Measurements from ENCODE around the gene CACNB3. TPM values are rescaled to one million over a fixed set of nuclear protein-coding genes. Genes with fewer than 3 reads are reported as not detected.

Gene CACNB3
- total and polyA plus RNA-seq, 4 donors = 8.3 to 33.1 (median 11.1) TPM

DNA sequence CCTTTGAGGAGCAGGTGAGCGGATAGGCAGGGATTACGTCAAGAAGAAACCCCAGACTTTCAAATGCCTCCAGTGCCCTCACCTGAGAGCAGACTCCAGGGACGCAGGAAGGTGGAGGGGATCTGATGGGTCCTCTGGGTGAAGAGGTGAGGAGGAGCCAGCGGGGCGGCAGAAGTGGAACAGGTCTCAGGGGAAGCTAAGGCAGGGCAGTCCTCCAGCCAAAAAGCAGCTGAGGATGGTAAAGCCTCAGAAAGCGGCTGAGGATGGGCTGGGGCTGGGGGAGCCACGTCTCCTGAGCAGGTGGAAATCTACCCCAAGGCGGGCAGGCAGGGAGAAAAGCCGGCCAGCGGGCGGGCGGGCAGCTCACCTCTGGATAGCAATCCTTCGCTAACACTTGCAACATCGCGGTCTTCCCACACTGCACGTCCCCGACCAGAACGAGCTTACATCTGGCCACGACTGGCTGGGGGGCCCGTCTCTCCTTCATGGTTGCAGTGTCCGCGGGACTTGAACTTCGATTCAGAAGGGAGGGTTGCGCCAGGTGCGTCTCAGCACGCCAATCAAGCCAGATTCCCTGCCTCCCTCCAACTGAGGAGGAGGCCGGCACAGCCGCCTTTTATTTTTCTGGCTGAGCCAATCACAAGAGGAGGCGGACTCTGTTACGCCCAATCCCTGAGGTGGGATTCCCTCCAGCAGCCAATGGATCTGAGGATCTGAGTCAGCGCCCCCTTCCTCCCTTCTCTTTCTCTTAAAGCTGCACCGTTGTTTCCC is 47.2 kb downstream of the CACNB3 start, which contains the start of gene RND1:
Gene RND1, minus strand, starts transcription at position 590 of the 771 bp plus-strand sequence. Its CDS starts 103 bp downstream, at position 487.
- Histone ChIP-seq H3K4me1 (ENCODE audit: control insufficient read depth in 5 of 5, insufficient read depth in 5 of 5, low read length in 5 of 5) (peaks cover 0 to 17% (median 0%) of the 10 kb centered on the region in 5 donors), H3K9me3 (ENCODE audit: control insufficient read depth in 4 of 4, insufficient read depth in 3 of 4, low read length in 3 of 4) (no peaks in the 10 kb centered on the region), H3K27ac (ENCODE audit: low read depth in 1 of 2, low read length in 1 of 2) (peak within 1 kb of the TSS in 1 of 2 donors; percentile 27), H3K9ac (ENCODE audit: insufficient read depth in 1 of 2, low read length in 2 of 2) (peak within 1 kb of the TSS; percentile 3 to 46), H3K27me3 (ENCODE audit: control insufficient read depth in 3 of 3, insufficient read depth in 3 of 3, low read length in 2 of 3) (peaks cover 0 to 14% (median 2%) of the 10 kb centered on the region in 3 donors), H3K36me3 (ENCODE audit: control insufficient read depth in 4 of 4, insufficient read depth in 4 of 4, low read length in 4 of 4) (peaks cover 0 to 8% (median 0%) of the 10 kb centered on the region in 4 donors), H3K4me3 (peak within 1 kb of the TSS; percentile 24)
- peak; percentile 95 for ATAC-seq (ENCODE audit: insufficient read depth, low FRiP score)
- 1 to 2% methylated on average over 31 to 32 of the region's 32 CpGs for WGBS, 2 donors
- TF ChIP-seq, protein P1, sequence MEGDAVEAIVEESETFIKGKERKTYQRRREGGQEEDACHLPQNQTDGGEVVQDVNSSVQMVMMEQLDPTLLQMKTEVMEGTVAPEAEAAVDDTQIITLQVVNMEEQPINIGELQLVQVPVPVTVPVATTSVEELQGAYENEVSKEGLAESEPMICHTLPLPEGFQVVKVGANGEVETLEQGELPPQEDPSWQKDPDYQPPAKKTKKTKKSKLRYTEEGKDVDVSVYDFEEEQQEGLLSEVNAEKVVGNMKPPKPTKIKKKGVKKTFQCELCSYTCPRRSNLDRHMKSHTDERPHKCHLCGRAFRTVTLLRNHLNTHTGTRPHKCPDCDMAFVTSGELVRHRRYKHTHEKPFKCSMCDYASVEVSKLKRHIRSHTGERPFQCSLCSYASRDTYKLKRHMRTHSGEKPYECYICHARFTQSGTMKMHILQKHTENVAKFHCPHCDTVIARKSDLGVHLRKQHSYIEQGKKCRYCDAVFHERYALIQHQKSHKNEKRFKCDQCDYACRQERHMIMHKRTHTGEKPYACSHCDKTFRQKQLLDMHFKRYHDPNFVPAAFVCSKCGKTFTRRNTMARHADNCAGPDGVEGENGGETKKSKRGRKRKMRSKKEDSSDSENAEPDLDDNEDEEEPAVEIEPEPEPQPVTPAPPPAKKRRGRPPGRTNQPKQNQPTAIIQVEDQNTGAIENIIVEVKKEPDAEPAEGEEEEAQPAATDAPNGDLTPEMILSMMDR (IDR thresholded peaks at IDR 0.05; ENCODE audit: control extremely low read depth, extremely low read depth) = no peak
- DNase-seq = peak; percentile 90 to 95 (median 94)

DNA sequence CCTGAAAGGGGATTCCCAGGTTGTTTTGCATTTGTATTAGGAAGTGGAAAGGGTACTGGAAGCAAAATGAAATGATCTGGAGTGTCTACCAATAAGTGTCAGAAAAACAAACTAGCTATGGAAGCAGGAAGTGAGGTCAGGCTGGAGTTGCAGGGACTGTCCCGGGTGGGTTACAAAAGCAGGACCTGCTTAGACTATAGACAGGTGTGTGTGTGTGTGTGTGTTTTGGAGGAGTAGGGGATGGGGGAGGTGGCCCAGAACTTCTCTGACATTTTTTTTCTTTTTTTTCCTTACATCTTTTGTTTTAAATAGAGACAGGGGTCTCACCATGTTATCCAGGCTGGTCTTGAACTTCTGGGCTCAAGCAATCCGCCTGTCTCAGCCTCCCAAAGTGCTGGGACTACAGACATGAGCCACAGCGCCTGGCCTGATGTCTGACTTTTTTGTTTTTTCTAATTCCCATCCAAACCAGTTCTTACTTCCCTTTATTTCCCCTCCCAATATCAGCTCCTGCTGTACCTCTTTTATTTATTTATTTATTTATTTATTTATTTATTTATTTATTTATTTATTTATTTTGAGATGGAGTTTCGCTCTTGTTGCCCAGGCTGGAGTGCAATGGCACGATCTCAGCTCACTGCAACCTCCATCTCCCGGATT is 47.9 kb downstream of the CACNB3 start:
- H3K27me3 ChIP-seq (ENCODE audit: control insufficient read depth in 3 of 3, insufficient read depth in 3 of 3, low read length in 2 of 3) = peaks cover 0 to 14% (median 2%) of the 10 kb centered on the region in 3 donors
- DNase-seq (no peak), ATAC-seq (ENCODE audit: insufficient read depth, low FRiP score) (no peak)
- TF ChIP-seq, protein P1 (IDR thresholded peaks at IDR 0.05; ENCODE audit: control extremely low read depth, extremely low read depth) = no peak
- WGBS, 2 donors = 71 to 74% methylated on average over 6 of the region's 6 CpGs
- no peaks in the 10 kb centered on the region for H3K9me3 ChIP-seq (ENCODE audit: control insufficient read depth in 4 of 4, insufficient read depth in 3 of 4, low read length in 3 of 4)
- H3K27ac ChIP-seq (ENCODE audit: low read depth in 1 of 2, low read length in 1 of 2) = peak overlapping the region in 1 of 2 donors; percentile 15
- no peak overlapping the region for H3K9ac ChIP-seq (ENCODE audit: insufficient read depth in 1 of 2, low read length in 2 of 2)
- H3K36me3 ChIP-seq (ENCODE audit: control insufficient read depth in 4 of 4, insufficient read depth in 4 of 4, low read length in 4 of 4) = peaks cover 0 to 5% (median 0%) of the 10 kb centered on the region in 4 donors
- peaks cover 0 to 14% (median 0%) of the 10 kb centered on the region in 5 donors for H3K4me1 ChIP-seq (ENCODE audit: control insufficient read depth in 5 of 5, insufficient read depth in 5 of 5, low read length in 5 of 5)
- no peak overlapping the region for H3K4me3 ChIP-seq

DNA sequence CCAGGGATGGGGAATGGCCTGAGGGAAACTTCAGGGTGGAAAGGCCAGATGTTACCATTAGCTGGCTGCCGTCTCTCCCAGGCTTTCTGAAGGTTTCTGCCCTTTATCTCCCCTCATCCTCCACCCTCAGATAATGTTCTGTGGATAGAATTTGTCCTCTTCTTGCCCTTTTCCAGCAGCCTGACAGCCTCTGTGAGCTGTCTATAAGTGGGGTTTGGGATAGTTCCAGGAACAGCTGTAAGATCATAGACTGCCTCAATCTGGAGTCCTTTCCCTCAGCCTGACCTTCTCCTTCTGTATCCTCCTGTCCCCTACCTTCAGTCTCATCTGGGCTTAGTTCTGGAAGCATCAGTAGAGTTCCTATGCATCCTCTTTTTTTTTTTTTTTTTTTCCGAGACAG is 50.2 kb downstream of the CACNB3 start:
- Histone ChIP-seq H3K36me3 (ENCODE audit: control insufficient read depth in 4 of 4, insufficient read depth in 4 of 4, low read length in 4 of 4) (no peaks in the 10 kb centered on the region), H3K27ac (ENCODE audit: low read depth in 1 of 2, low read length in 1 of 2) (no peak overlapping the region), H3K27me3 (ENCODE audit: control insufficient read depth in 3 of 3, insufficient read depth in 3 of 3, low read length in 2 of 3) (peaks cover 0 to 14% (median 0%) of the 10 kb centered on the region in 3 donors), H3K9ac (ENCODE audit: insufficient read depth in 1 of 2, low read length in 2 of 2) (no peak overlapping the region), H3K4me3 (no peak overlapping the region), H3K9me3 (ENCODE audit: control insufficient read depth in 4 of 4, insufficient read depth in 3 of 4, low read length in 3 of 4) (no peaks in the 10 kb centered on the region), H3K4me1 (ENCODE audit: control insufficient read depth in 5 of 5, insufficient read depth in 5 of 5, low read length in 5 of 5) (peaks cover 0 to 10% (median 0%) of the 10 kb centered on the region in 5 donors)
- ATAC-seq (ENCODE audit: insufficient read depth, low FRiP score) (no peak), DNase-seq (peak in 2 of 3 donors; percentile 33 to 52)
- 95 to 100% methylated on average over 2 of the region's 2 CpGs for WGBS, 2 donors
- TF ChIP-seq, protein P1 (IDR thresholded peaks at IDR 0.05; ENCODE audit: control extremely low read depth, extremely low read depth) = no peak

Measured in lung (tissue), 12 donors.